ENCODE data around the gene CNTN5.

Gene CNTN5

GRCh38 chr11:99443276-99443675, 422.5 kb downstream of the CNTN5 start:
- no peak for DNase-seq (ENCODE audit: low spot score in 2 of 2)
- ATAC-seq: no peak
- no peaks in the 10 kb centered on the region for H3K4me1 Mint-ChIP-seq
- H3K27ac Mint-ChIP-seq: no peak overlapping the region
- H3K4me3 Mint-ChIP-seq: no peak overlapping the region
- H3K9me3 Mint-ChIP-seq: peaks cover 13% of the 10 kb centered on the region
- H3K36me3 Mint-ChIP-seq: no peaks in the 10 kb centered on the region

DNA sequence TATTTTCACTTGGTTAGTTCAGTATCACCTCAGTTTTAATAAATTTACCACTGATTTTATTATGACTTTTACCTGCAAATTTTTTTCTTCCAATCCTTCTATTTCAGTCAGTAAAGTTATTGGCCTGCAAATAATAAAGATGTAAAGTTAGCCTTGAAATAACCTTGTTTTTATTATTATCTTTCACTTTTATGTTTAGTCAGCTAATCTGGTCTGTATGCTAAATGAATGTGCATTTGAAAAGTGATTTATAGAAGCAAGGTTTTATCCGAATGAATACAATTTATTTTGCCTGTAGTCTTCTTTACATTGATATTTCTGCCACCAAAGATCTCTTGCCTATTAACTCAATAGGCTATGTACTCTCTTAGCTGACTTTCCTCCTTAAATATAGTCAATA, 425.7 kb downstream of the CNTN5 start:
- Mint-ChIP-seq H3K36me3 (no peaks in the 10 kb centered on the region), H3K9me3 (peaks cover 8% of the 10 kb centered on the region), H3K4me3 (no peak overlapping the region), H3K4me1 (no peaks in the 10 kb centered on the region), H3K27ac (no peak overlapping the region)
- ATAC-seq: no peak
- DNase-seq (ENCODE audit: low spot score in 2 of 2): no peak

- no peak for DNase-seq (ENCODE audit: low spot score in 2 of 2)
- Mint-ChIP-seq H3K9me3 (peaks cover 5% of the 10 kb centered on the region), H3K27ac (no peak overlapping the region), H3K4me3 (no peak overlapping the region), H3K36me3 (no peaks in the 10 kb centered on the region), H3K4me1 (no peaks in the 10 kb centered on the region)
- ATAC-seq: no peak
These were observed 428.6 kb downstream of the CNTN5 start for GRCh38 chr11:99449345-99449744.

DNA sequence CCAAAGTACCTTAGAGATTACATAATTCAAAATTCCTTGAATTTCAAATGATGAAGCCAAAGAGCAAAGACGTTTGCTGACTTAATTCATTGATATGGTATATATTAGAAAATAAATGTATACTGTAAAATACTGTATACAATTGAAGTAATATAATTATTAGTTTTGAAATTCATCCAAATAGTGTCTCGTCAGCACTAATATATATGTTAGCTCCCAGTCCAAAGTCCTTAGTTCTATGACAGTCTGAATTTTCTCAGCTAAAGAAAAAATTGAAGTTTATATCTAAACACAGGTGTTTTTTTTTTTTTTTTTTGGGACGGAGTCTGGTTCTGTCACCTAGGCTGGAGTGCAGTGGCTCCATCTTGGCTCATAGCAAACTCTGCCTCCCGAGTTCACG, 431.3 kb downstream of the CNTN5 start:
- no peak overlapping the region for H3K27ac Mint-ChIP-seq
- H3K36me3 Mint-ChIP-seq: no peaks in the 10 kb centered on the region
- H3K4me1 Mint-ChIP-seq: no peaks in the 10 kb centered on the region
- H3K4me3 Mint-ChIP-seq: no peak overlapping the region
- ATAC-seq: no peak
- peaks cover 6% of the 10 kb centered on the region for H3K9me3 Mint-ChIP-seq
- DNase-seq (ENCODE audit: low spot score in 2 of 2): no peak

- H3K4me3 Mint-ChIP-seq: no peak overlapping the region
- H3K27ac Mint-ChIP-seq: no peak overlapping the region
- H3K9me3 Mint-ChIP-seq: peaks cover 22% of the 10 kb centered on the region
- DNase-seq (ENCODE audit: low spot score in 2 of 2): no peak
- no peaks in the 10 kb centered on the region for H3K4me1 Mint-ChIP-seq
- no peak for ATAC-seq
- no peaks in the 10 kb centered on the region for H3K36me3 Mint-ChIP-seq
These were observed 441.2 kb downstream of the CNTN5 start for GRCh38 chr11:99461913-99462312.

GRCh38 chr11:99464985-99465384, 444.2 kb downstream of the CNTN5 start:
- Mint-ChIP-seq H3K4me1 (no peaks in the 10 kb centered on the region), H3K4me3 (no peak overlapping the region), H3K27ac (no peak overlapping the region), H3K9me3 (peaks cover 13% of the 10 kb centered on the region), H3K36me3 (no peaks in the 10 kb centered on the region)
- ATAC-seq (no peak), DNase-seq (ENCODE audit: low spot score in 2 of 2) (no peak)

DNA sequence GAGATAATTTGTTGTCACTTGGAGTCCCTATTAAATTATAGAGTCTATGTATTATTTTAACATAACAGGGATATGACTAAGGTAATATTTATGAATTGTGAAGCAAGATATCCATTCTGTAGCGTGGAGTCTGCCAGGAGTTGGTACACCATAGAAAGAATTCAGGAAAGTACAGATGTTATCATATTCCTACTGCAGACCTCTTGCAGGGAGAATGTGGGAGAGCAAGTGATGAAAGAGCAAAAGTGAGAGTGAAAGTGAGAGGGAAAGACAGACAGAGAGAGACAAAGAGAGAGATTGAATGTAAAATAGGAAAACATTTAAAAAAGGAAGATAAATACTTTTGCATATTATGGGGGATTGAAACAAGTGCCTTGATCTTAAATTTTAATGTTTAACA, 468.8 kb downstream of the CNTN5 start:
- no peak overlapping the region for H3K27ac Mint-ChIP-seq
- H3K36me3 Mint-ChIP-seq: no peaks in the 10 kb centered on the region
- no peak for DNase-seq (ENCODE audit: low spot score in 2 of 2)
- no peaks in the 10 kb centered on the region for H3K4me1 Mint-ChIP-seq
- ATAC-seq: no peak
- no peak overlapping the region for H3K4me3 Mint-ChIP-seq
- H3K9me3 Mint-ChIP-seq: peaks cover 15% of the 10 kb centered on the region

DNA sequence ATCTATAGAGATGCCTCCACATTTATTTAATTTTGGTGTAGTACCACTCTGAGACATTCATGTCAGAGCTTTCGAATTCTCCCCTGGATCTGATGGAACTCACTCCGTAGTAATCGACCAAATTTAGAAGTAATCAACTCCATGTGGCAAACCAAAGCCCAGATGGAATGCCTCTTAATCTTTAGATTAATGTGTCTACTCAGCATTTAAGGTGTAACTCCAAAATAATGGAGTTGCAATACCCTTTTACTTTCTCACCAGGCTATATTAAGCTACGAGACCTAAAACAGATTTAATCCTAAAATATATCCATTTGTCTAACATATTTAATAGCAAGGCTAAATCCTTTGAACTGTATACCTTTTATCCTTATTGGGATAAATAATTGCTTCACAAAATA, 473.3 kb downstream of the CNTN5 start:
- Mint-ChIP-seq H3K27ac (no peak overlapping the region), H3K4me1 (no peaks in the 10 kb centered on the region), H3K9me3 (peaks cover 17% of the 10 kb centered on the region), H3K4me3 (no peak overlapping the region), H3K36me3 (no peaks in the 10 kb centered on the region)
- ATAC-seq (no peak), DNase-seq (ENCODE audit: low spot score in 2 of 2) (no peak)

DNA sequence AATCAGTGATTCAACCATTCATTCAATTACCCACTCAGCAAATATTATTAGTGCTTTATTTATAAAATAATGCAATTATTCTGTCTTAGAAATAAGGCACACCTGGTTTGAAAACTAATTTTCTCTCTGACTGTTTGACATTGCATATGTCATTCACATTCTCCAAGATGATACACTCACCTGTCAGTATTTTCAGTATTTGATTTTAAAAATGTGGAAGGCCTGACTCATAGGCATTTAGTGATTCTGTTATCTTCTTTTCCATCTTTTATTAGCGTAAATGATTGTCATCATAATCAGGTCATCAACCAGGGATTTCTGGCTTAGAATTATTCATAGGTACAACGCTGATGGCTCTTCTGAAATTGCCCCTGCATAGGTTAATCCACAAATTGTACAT, 480.9 kb downstream of the CNTN5 start:
- ATAC-seq (no peak), DNase-seq (ENCODE audit: low spot score in 2 of 2) (no peak)
- H3K36me3 Mint-ChIP-seq: no peaks in the 10 kb centered on the region
- no peak overlapping the region for H3K4me3 Mint-ChIP-seq
- H3K9me3 Mint-ChIP-seq: peaks cover 27% of the 10 kb centered on the region
- H3K27ac Mint-ChIP-seq: no peak overlapping the region
- H3K4me1 Mint-ChIP-seq: no peaks in the 10 kb centered on the region

GRCh38 chr11:99505316-99505715, 484.6 kb downstream of the CNTN5 start:
- no peak overlapping the region for H3K27ac Mint-ChIP-seq
- ATAC-seq (no peak), DNase-seq (ENCODE audit: low spot score in 2 of 2) (no peak)
- H3K9me3 Mint-ChIP-seq: peaks cover 20% of the 10 kb centered on the region
- H3K4me1 Mint-ChIP-seq: no peaks in the 10 kb centered on the region
- H3K4me3 Mint-ChIP-seq: no peak overlapping the region
- H3K36me3 Mint-ChIP-seq: no peaks in the 10 kb centered on the region

- H3K36me3 Mint-ChIP-seq: no peaks in the 10 kb centered on the region
- ATAC-seq (no peak), DNase-seq (ENCODE audit: low spot score in 2 of 2) (no peak)
- no peaks in the 10 kb centered on the region for H3K4me1 Mint-ChIP-seq
- no peak overlapping the region for H3K4me3 Mint-ChIP-seq
- H3K27ac Mint-ChIP-seq: no peak overlapping the region
- H3K9me3 Mint-ChIP-seq: peaks cover 17% of the 10 kb centered on the region
These were observed 485.1 kb downstream of the CNTN5 start for GRCh38 chr11:99505831-99506230.

DNA sequence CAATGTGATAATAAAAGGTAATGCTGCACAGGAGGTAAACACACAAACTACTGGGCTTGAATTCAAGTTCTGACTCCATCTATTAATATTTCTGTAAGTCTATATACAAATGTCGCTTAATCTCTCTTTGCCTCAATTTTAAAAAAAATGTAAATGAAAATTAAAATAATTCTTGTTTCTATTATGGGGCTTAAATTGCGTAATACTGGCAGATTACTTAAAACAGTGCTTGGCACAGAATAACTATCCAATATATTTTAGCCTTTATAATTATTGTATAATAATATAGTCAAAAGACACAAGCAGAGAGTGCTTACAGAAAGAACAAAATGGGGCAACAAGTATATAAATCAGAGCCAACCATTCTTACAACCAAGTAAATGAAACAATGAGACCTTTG, 489.1 kb downstream of the CNTN5 start:
- Mint-ChIP-seq H3K4me3 (no peak overlapping the region), H3K36me3 (no peaks in the 10 kb centered on the region), H3K9me3 (peaks cover 8% of the 10 kb centered on the region), H3K27ac (no peak overlapping the region), H3K4me1 (no peaks in the 10 kb centered on the region)
- DNase-seq (ENCODE audit: low spot score in 2 of 2) (no peak), ATAC-seq (no peak)

DNA sequence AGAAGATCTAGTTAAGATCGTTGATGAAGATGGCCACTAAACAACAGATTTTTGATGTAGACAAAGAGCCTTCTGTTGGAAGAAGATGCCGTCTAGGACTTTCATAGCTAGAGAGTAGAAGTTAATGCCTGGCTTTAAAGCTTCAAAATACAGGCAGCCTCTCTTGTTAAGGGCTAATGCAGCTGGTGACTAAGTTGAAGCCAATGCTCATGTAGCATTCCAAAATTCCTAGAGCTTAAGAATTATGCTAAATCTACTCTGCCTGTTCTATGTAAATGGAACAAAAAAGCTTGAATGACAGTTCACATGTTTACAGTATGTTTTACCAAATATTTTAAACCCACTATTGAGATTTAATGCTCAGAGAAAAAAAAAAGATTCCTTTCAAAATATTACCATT, 492.6 kb downstream of the CNTN5 start:
- Mint-ChIP-seq H3K9me3 (peaks cover 8% of the 10 kb centered on the region), H3K4me1 (no peaks in the 10 kb centered on the region), H3K36me3 (no peaks in the 10 kb centered on the region), H3K4me3 (no peak overlapping the region), H3K27ac (no peak overlapping the region)
- ATAC-seq (no peak), DNase-seq (ENCODE audit: low spot score in 2 of 2) (no peak)

- Mint-ChIP-seq H3K4me3 (no peak overlapping the region), H3K4me1 (no peaks in the 10 kb centered on the region), H3K9me3 (peaks cover 25% of the 10 kb centered on the region), H3K27ac (no peak overlapping the region), H3K36me3 (no peaks in the 10 kb centered on the region)
- DNase-seq (ENCODE audit: low spot score in 2 of 2) (no peak), ATAC-seq (no peak)
These were observed 498.3 kb downstream of the CNTN5 start for GRCh38 chr11:99519095-99519494.

GRCh38 chr11:99522467-99523173, 501.9 kb downstream of the CNTN5 start:
- Mint-ChIP-seq H3K4me3 (no peak overlapping the region), H3K9me3 (peaks cover 27% of the 10 kb centered on the region), H3K4me1 (no peaks in the 10 kb centered on the region), H3K36me3 (no peaks in the 10 kb centered on the region), H3K27ac (no peak overlapping the region)
- DNase-seq (ENCODE audit: low spot score in 2 of 2) (no peak), ATAC-seq (no peak)

GRCh38 chr11:99531468-99531867, 510.7 kb downstream of the CNTN5 start:
- no peaks in the 10 kb centered on the region for H3K36me3 Mint-ChIP-seq
- H3K27ac Mint-ChIP-seq: no peak overlapping the region
- DNase-seq (ENCODE audit: low spot score in 2 of 2) (no peak), ATAC-seq (no peak)
- peaks cover 17% of the 10 kb centered on the region for H3K9me3 Mint-ChIP-seq
- no peaks in the 10 kb centered on the region for H3K4me1 Mint-ChIP-seq
- H3K4me3 Mint-ChIP-seq: no peak overlapping the region

GRCh38 chr11:99534812-99535211, 514.1 kb downstream of the CNTN5 start:
- no peak overlapping the region for H3K4me3 Mint-ChIP-seq
- ATAC-seq: no peak
- no peaks in the 10 kb centered on the region for H3K4me1 Mint-ChIP-seq
- DNase-seq (ENCODE audit: low spot score in 2 of 2): no peak
- no peaks in the 10 kb centered on the region for H3K36me3 Mint-ChIP-seq
- peaks cover 14% of the 10 kb centered on the region for H3K9me3 Mint-ChIP-seq
- no peak overlapping the region for H3K27ac Mint-ChIP-seq
